Measurements from ENCODE around the gene OR5AU1. TPM values are rescaled to one million over a fixed set of nuclear protein-coding genes. Genes with fewer than 3 reads are reported as not detected.

OR5AU1 gene
- total RNA-seq, 4 donors from 2014 or later = not detected

- in situ Hi-C loops (cut with MboI; ENCODE audit: low pct_ligation_motif_present in 1 of 4, low pct_unique_long_range_greater_than_20kb in 1 of 4, low sequenced_read_pairs in 3 of 4) = no loop called here
- 57 to 62% methylated on average over 3 of the region's 3 CpGs for WGBS, 2 donors (ENCODE audit: low coverage in 1 of 2)
- TF ChIP-seq POLR2AphosphoS5 (IDR thresholded peaks at IDR 0.05) (no peak), CTCF (IDR thresholded peaks at IDR 0.05) (no peak), POLR2A (IDR thresholded peaks at IDR 0.05) (no peak), EP300 (IDR thresholded peaks at IDR 0.05; ENCODE audit: low read depth) (no peak)
Measured at GRCh38 chr14:21199611-21200560, 44.0 kb upstream of the OR5AU1 start.

DNA sequence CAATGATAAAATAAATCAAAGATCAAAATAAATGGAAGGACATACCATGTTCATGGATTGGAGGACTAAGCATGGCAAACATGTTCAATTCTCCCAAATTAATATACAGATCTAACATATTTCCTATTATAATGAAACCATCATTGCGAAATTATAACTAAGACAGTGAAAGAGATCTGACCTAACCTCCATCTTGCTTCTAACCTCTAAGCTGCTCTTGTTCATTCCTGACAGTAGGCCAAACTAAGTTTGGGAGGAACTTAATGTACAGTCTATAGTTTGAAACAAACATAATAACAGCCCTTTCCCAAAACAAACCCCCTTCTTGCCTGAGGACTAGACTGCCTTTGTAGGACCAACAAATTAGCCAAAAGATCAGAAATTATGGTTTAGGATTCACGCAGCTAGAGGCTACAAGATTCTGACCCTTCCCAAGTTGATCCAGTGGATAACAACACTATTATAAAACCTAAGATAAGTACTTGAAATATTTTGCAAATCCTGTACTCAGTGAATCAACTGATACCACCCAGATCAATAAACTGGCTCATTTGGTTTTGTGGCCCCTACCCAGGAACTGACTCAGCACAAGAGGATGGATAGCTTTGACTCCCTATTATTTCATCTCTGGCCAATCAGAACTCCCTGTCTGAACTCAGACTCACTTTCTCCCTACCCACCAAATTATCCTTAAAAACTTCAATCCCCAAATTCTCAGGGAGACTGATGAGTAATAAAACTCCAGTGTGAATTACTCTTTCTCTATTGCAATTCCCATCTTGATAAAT lies 41.7 kb upstream of the OR5AU1 start:
- in situ Hi-C loops (cut with MboI; ENCODE audit: low pct_ligation_motif_present in 1 of 4, low pct_unique_long_range_greater_than_20kb in 1 of 4, low sequenced_read_pairs in 3 of 4) (no loop called here), intact Hi-C loops (cut with DNase I; ENCODE audit: low total_unique reads) (no loop called here)
- TF ChIP-seq POLR2A (IDR thresholded peaks at IDR 0.05) = no peak
- no peak for TF ChIP-seq CTCF (IDR thresholded peaks at IDR 0.05)
- TF ChIP-seq POLR2AphosphoS5 (IDR thresholded peaks at IDR 0.05) = no peak
- TF ChIP-seq EP300 (IDR thresholded peaks at IDR 0.05; ENCODE audit: low read depth) = no peak
- Histone ChIP-seq H3K4me3 (no peak overlapping the region), H3K27me3 (no peaks in the 10 kb centered on the region), H3K36me3 (no peaks in the 10 kb centered on the region), H3K9me3 (no peaks in the 10 kb centered on the region), H3K4me1 (peaks cover 0 to under 1% (median 0%) of the 10 kb centered on the region in 4 donors), H3K27ac (no peak overlapping the region)
- no peak for DNase-seq
- WGBS, 2 donors (ENCODE audit: low coverage in 1 of 2) = 78 to 95% methylated on average over 2 of the region's 2 CpGs

More at GRCh38 chr14:21199611-21200560, 44.0 kb upstream of the OR5AU1 start:
- H3K27ac ChIP-seq = no peak overlapping the region
- no peak overlapping the region for H3K4me3 ChIP-seq
- no peaks in the 10 kb centered on the region for H3K36me3 ChIP-seq
- H3K4me1 ChIP-seq = no peaks in the 10 kb centered on the region
- H3K27me3 ChIP-seq = no peaks in the 10 kb centered on the region
- no peak for DNase-seq
- no peaks in the 10 kb centered on the region for H3K9me3 ChIP-seq
- intact Hi-C loops (cut with DNase I; ENCODE audit: low total_unique reads) = no loop called here

- Histone ChIP-seq H3K27me3 (no peaks in the 10 kb centered on the region), H3K4me1 (peaks cover 0 to 11% (median 8%) of the 10 kb centered on the region in 4 donors), H3K36me3 (no peaks in the 10 kb centered on the region), H3K4me3 (no peak overlapping the region), H3K9me3 (no peaks in the 10 kb centered on the region), H3K27ac (no peak overlapping the region)
- no peak for DNase-seq
- in situ Hi-C loops (cut with MboI; ENCODE audit: low pct_ligation_motif_present in 1 of 4, low pct_unique_long_range_greater_than_20kb in 1 of 4, low sequenced_read_pairs in 3 of 4) = no loop called here
- intact Hi-C loops (cut with DNase I; ENCODE audit: low total_unique reads) = no loop called here
- TF ChIP-seq EP300 (IDR thresholded peaks at IDR 0.05; ENCODE audit: low read depth) = no peak
- TF ChIP-seq POLR2AphosphoS5 (IDR thresholded peaks at IDR 0.05) = no peak
- TF ChIP-seq POLR2A (IDR thresholded peaks at IDR 0.05) = no peak
- no peak for TF ChIP-seq CTCF (IDR thresholded peaks at IDR 0.05)
Measured at GRCh38 chr14:21194597-21194996, 38.7 kb upstream of the OR5AU1 start.

DNA sequence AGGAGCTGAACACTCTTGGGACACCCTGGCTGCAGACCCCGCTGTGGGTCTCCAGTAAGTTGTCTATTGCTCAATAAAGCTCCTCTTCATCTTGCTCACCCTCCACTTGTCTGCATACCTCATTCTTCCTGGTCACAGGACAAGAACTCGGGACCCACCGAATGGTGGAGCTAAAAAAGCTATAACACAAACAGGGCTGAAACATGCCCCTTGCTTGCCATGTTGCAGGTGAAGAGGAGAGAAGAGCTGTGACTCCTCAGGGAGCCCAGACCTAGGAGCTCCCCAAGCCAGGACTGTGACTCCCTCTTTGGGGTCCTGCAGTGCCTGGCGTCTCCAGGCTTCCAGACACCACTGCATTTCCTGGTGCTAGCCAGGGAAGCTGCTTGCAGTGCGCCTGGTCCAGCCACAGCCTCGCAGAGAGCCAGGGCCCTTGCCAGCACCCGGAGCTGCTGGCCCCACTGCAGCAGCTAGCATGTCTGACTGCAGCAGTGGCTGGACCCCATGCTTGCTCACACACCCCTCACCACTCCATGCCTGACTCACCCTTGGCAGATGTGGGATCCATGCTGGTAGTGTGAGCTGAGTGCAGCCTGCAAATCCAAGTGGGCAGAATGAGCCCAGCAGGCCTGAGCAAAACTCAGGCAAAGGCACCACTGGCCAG lies 37.1 kb upstream of the OR5AU1 start:
- H3K27ac ChIP-seq = no peak overlapping the region
- no peaks in the 10 kb centered on the region for H3K36me3 ChIP-seq
- intact Hi-C loops (cut with DNase I; ENCODE audit: low total_unique reads) (no loop called here), in situ Hi-C loops (cut with MboI; ENCODE audit: low pct_ligation_motif_present in 1 of 4, low pct_unique_long_range_greater_than_20kb in 1 of 4, low sequenced_read_pairs in 3 of 4) (no loop called here)
- TF ChIP-seq CTCF (IDR thresholded peaks at IDR 0.05) = no peak
- no peaks in the 10 kb centered on the region for H3K9me3 ChIP-seq
- H3K4me1 ChIP-seq = peaks cover 0 to 11% (median 8%) of the 10 kb centered on the region in 4 donors
- no peak overlapping the region for H3K4me3 ChIP-seq
- DNase-seq = no peak
- no peaks in the 10 kb centered on the region for H3K27me3 ChIP-seq
- 87 to 100% methylated on average over 2 to 6 of the region's 7 CpGs for WGBS, 2 donors (ENCODE audit: low coverage in 1 of 2)

Data from transverse colon (tissue), 4 donors.